Liver (tissue), 9 donors: Measurements from ENCODE around the gene OPTC. TPM values are rescaled to one million over a fixed set of nuclear protein-coding genes. Genes with fewer than 3 reads are reported as not detected.
"Not testable (repeated sequence)": the region's sequence is repeated elsewhere in the genome, so short reads cannot be mapped to it uniquely, and the experiment has no call there.

Experiments used
- DNase-seq: peaks from one replicate; pipeline ENCODE4 v3.0.0-alpha.2; 2017; ENCODE audit warnings: low spot score
- H3K27ac ChIP-seq, 2 donors: one replicate each; pipeline ENCODE4 v1.7.0; 2013; ENCODE audit warnings: inconsistent platforms in 2 of 2, low read length in 2 of 2, control low read depth in 1 of 2, low read depth in 1 of 2, mild to moderate bottlenecking in 1 of 2
- H3K27me3 ChIP-seq, 4 donors: one replicate each; pipeline versions ENCODE4 v1.6.1 to v1.7.0; 2013; ENCODE audit warnings: low read length in 3 of 4, inconsistent platforms in 1 of 4, mild to moderate bottlenecking in 1 of 4, moderate library complexity in 1 of 4; ENCODE audit not compliant: control insufficient read depth in 4 of 4, insufficient read depth in 4 of 4
- H3K36me3 ChIP-seq, 4 donors: one replicate each; pipeline versions ENCODE4 v1.6.1 to v1.7.0; 2013; ENCODE audit warnings: low read length in 3 of 4, mild to moderate bottlenecking in 3 of 4, low read depth in 1 of 4, moderate library complexity in 1 of 4; ENCODE audit not compliant: control insufficient read depth in 4 of 4, insufficient read depth in 3 of 4
- H3K4me1 ChIP-seq, 4 donors: one replicate each; pipeline versions ENCODE4 v1.6.1 to v1.7.0; 2013; ENCODE audit warnings: low read length in 3 of 4, mild to moderate bottlenecking in 3 of 4, moderate library complexity in 1 of 4; ENCODE audit not compliant: control insufficient read depth in 4 of 4, insufficient read depth in 4 of 4
- H3K4me3 ChIP-seq, 3 donors: one replicate each; pipeline versions ENCODE4 v1.6.1 to v1.7.0; 2013; ENCODE audit warnings: low read length in 3 of 3, control low read depth in 1 of 3, low read depth in 1 of 3, mild to moderate bottlenecking in 1 of 3
- H3K9ac ChIP-seq, 2 donors: one replicate each; pipeline ENCODE4 v1.7.0; 2013; ENCODE audit warnings: low read length in 2 of 2, mild to moderate bottlenecking in 2 of 2, moderate library complexity in 2 of 2, control low read depth in 1 of 2, low read depth in 1 of 2
- H3K9me3 ChIP-seq, 4 donors: one replicate each; pipeline versions ENCODE4 v1.6.1 to v1.7.0; 2013; ENCODE audit warnings: low read length in 3 of 4; ENCODE audit not compliant: control insufficient read depth in 4 of 4
- FOXA2 ChIP-seq: IDR thresholded peaks from 2 replicates; pipeline ENCODE4 v1.6.1; 2016; ENCODE audit warnings: antibody characterized with exemption
- GABPA ChIP-seq, 2 donors: IDR thresholded peaks in 1 of 2; conservative IDR thresholded peaks in 1 of 2; 2 replicates each; pipeline ENCODE4 v1.6.1; 2016; ENCODE audit warnings: antibody characterized with exemption in 2 of 2, mild to moderate bottlenecking in 1 of 2, moderate library complexity in 1 of 2
- HNF4G ChIP-seq: IDR thresholded peaks from 2 replicates; pipeline ENCODE4 v1.6.1; 2016; ENCODE audit warnings: antibody characterized with exemption
- RAD21 ChIP-seq, 2 donors: IDR thresholded peaks; 2 replicates each; pipeline ENCODE4 v1.6.1; 2016; ENCODE audit warnings: antibody characterized with exemption in 2 of 2, mild to moderate bottlenecking in 2 of 2
- SP1 ChIP-seq: IDR thresholded peaks from 2 replicates; pipeline ENCODE4 v1.6.1; 2018; ENCODE audit warnings: antibody characterized with exemption, mild to moderate bottlenecking
- TAF1 ChIP-seq: conservative IDR thresholded peaks from 2 replicates; pipeline ENCODE4 v1.6.1; 2016; ENCODE audit warnings: antibody characterized with exemption, mild to moderate bottlenecking
- WGBS: extraction: QIAGEN DNeasy Blood & Tissue Kit; methylation state at CpG from one replicate; pipeline ENCODE4 v1.1.7; 2013; 5-methylcytosine and 5-hydroxymethylcytosine counted together
- polyA plus RNA-seq, 2 donors: library from polyadenylated mRNA; stranded (reverse) in 1 of 2; unstranded in 1 of 2; fragments of 200-250 nt in 1 of 2; fragments of >200 nt in 1 of 2; fragmentation: Nextera tagmentation in 1 of 2; extraction: Ambion mirVana in 1 of 2; gene quantifications; one replicate each; pipeline versions ENCODE4 v1.2.1 to v1.2.3, GENCODE V29; 2013 to 2015
- total RNA-seq, 2 donors: library from RNA; depleted of rRNA; stranded (reverse); fragments of >200 nt; gene quantifications; one replicate each; pipeline ENCODE4 v1.2.3, GENCODE V29; 2014
- TF ChIP-seq, protein P1 (sequence below): IDR thresholded peaks from 2 replicates; pipeline ENCODE4 v1.6.1; 2016; ENCODE audit warnings: antibody characterized with exemption, mild to moderate bottlenecking
- TF ChIP-seq, protein P2 (sequence below): IDR thresholded peaks from 2 replicates; pipeline ENCODE4 v1.6.1; 2016; ENCODE audit warnings: antibody characterized with exemption
- TF ChIP-seq, protein P3 (sequence below): fragments of 150-350 bp; IDR thresholded peaks from 2 replicates; pipeline ENCODE4 v1.5.1; 2017; ENCODE audit warnings: improper control_type of control experiment, low read depth, low read length; ENCODE audit not compliant: missing input control
- donor health status: healthy.
- donor health status: healthy.
- donor health status: healthy.
- donor health status: healthy.
- donor health status: healthy.

The OPTC gene, protein sequence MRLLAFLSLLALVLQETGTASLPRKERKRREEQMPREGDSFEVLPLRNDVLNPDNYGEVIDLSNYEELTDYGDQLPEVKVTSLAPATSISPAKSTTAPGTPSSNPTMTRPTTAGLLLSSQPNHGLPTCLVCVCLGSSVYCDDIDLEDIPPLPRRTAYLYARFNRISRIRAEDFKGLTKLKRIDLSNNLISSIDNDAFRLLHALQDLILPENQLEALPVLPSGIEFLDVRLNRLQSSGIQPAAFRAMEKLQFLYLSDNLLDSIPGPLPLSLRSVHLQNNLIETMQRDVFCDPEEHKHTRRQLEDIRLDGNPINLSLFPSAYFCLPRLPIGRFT
- total RNA-seq: not detected
- not detected for polyA plus RNA-seq

DNA sequence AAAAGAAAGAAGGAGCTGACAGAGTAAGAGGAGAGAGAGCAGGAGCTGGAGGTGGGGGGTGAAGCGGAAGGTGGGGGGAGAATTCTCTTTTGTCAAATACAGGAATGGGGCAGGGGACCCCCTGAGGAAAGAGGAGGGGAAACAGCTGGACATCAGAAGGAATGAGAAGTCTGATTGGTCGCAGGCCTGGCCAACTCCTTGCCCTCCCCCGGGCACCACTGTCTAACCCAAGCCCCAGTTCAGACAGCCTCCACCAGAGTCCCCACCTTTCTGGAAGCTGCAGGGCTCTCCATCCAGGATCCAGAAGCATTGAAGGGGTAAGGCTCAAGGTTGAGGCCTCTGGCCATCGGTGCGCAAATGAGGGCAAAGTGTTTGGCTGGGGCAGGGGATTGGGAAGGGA is at the start of gene OPTC:
Gene OPTC (plus strand): TSS at position 253 of the 400 bp plus-strand sequence. CDS start 1,853 bp downstream, outside the sequence.
- H3K4me3 ChIP-seq: no peak within 1 kb of the TSS
- 88% methylated on average over 5 of the region's 5 CpGs for WGBS
- no peak for TF ChIP-seq HNF4G
- TF ChIP-seq, protein P1, sequence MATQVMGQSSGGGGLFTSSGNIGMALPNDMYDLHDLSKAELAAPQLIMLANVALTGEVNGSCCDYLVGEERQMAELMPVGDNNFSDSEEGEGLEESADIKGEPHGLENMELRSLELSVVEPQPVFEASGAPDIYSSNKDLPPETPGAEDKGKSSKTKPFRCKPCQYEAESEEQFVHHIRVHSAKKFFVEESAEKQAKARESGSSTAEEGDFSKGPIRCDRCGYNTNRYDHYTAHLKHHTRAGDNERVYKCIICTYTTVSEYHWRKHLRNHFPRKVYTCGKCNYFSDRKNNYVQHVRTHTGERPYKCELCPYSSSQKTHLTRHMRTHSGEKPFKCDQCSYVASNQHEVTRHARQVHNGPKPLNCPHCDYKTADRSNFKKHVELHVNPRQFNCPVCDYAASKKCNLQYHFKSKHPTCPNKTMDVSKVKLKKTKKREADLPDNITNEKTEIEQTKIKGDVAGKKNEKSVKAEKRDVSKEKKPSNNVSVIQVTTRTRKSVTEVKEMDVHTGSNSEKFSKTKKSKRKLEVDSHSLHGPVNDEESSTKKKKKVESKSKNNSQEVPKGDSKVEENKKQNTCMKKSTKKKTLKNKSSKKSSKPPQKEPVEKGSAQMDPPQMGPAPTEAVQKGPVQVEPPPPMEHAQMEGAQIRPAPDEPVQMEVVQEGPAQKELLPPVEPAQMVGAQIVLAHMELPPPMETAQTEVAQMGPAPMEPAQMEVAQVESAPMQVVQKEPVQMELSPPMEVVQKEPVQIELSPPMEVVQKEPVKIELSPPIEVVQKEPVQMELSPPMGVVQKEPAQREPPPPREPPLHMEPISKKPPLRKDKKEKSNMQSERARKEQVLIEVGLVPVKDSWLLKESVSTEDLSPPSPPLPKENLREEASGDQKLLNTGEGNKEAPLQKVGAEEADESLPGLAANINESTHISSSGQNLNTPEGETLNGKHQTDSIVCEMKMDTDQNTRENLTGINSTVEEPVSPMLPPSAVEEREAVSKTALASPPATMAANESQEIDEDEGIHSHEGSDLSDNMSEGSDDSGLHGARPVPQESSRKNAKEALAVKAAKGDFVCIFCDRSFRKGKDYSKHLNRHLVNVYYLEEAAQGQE: no peak
- TF ChIP-seq GABPA (IDR thresholded peaks at IDR 0.05 in 1 of 2, conservative IDR thresholded peaks at IDR 0.05 in 1 of 2): no peak
- TF ChIP-seq FOXA2: no peak
- TF ChIP-seq, protein P2, sequence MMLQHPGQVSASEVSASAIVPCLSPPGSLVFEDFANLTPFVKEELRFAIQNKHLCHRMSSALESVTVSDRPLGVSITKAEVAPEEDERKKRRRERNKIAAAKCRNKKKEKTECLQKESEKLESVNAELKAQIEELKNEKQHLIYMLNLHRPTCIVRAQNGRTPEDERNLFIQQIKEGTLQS: no peak
- DNase-seq: no peak
- no peaks in the 10 kb centered on the region for H3K4me1 ChIP-seq
- no peaks in the 10 kb centered on the region for H3K27me3 ChIP-seq
- H3K9ac ChIP-seq: no peak within 1 kb of the TSS
- H3K9me3 ChIP-seq: no peaks in the 10 kb centered on the region
- H3K27ac ChIP-seq: no peak within 1 kb of the TSS
- H3K36me3 ChIP-seq: no peaks in the 10 kb centered on the region

DNA sequence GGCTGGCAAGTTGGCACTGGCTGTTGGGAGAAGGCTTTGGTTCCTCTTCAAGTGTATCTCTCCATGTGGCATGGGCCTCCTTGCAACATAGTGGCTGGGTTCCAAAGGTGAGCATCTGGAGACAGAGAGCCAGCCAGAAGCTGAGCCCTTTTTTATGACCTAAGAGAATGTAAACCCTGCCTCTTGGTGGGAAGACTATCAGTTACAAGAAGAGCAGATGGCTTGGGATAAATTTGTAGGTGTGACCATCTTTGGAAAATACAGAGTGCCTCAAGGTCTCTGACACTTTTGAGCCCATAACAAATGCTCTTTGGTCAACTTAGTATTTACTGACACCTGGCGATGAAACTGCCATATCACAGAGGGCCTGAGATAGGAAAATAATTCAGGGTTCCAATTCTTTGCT is 49.8 kb upstream of the OPTC start:
- Histone ChIP-seq H3K27ac (no peak overlapping the region), H3K27me3 (no peaks in the 10 kb centered on the region), H3K4me3 (no peak overlapping the region), H3K9ac (no peak overlapping the region), H3K9me3 (no peaks in the 10 kb centered on the region), H3K36me3 (no peaks in the 10 kb centered on the region), H3K4me1 (no peaks in the 10 kb centered on the region)
- no peak for DNase-seq
- 89% methylated on average over 1 of the region's 1 CpG for WGBS
- TF ChIP-seq TAF1 (no peak), HNF4G (no peak)
- TF ChIP-seq, protein P3, sequence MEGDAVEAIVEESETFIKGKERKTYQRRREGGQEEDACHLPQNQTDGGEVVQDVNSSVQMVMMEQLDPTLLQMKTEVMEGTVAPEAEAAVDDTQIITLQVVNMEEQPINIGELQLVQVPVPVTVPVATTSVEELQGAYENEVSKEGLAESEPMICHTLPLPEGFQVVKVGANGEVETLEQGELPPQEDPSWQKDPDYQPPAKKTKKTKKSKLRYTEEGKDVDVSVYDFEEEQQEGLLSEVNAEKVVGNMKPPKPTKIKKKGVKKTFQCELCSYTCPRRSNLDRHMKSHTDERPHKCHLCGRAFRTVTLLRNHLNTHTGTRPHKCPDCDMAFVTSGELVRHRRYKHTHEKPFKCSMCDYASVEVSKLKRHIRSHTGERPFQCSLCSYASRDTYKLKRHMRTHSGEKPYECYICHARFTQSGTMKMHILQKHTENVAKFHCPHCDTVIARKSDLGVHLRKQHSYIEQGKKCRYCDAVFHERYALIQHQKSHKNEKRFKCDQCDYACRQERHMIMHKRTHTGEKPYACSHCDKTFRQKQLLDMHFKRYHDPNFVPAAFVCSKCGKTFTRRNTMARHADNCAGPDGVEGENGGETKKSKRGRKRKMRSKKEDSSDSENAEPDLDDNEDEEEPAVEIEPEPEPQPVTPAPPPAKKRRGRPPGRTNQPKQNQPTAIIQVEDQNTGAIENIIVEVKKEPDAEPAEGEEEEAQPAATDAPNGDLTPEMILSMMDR: no peak

DNA sequence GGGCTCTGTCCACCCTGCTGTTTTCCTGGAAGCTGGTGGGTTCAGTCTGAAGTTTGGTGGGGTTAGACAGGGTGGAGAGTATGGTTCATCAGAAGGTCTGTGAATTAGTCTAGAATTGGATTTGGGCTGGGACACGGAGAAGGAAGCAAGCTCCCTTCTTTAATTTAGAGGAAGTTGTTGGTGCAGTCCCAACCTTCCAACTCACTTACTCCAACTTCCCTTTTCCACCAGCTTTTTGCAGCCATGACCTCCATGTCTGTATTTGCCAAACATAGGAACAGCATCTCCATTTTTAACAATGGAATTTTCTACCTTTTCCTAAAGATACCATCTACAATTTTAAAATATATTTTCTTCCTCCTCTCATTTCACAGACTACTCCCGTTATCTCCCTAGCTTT is 46.8 kb upstream of the OPTC start:
- Histone ChIP-seq H3K9me3 (no peaks in the 10 kb centered on the region), H3K27ac (no peak overlapping the region), H3K36me3 (no peaks in the 10 kb centered on the region), H3K9ac (no peak overlapping the region), H3K4me3 (no peak overlapping the region), H3K27me3 (no peaks in the 10 kb centered on the region), H3K4me1 (no peaks in the 10 kb centered on the region)
- no peak for DNase-seq
- WGBS: 63% methylated on average over 2 of the region's 2 CpGs
- TF ChIP-seq, protein P1: no peak
- TF ChIP-seq SP1 (no peak), TAF1 (no peak), GABPA (IDR thresholded peaks at IDR 0.05 in 1 of 2, conservative IDR thresholded peaks at IDR 0.05 in 1 of 2) (no peak), RAD21 (IDR thresholded peaks at IDR 0.05) (no peak)
- TF ChIP-seq, protein P2: no peak

DNA sequence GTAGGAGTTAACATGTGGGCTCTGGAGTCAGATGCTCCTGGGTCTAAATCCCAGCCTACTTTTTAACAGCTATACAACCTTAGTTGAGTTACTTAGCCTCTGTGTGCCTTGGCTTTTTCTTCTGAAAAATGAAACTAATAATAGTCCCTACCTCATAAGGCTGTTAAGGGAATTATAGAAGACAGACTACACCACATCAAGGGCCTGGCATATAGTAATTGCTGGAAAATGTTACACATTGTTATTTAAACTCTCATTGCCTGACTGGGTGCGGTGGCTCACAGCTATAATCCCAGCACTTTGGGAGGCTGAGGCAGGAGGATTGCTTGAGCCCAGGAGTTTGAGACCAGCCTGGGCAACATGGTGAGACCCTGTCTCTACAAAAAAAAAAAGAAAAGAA is 46.4 kb upstream of the OPTC start:
- not testable (repeated sequence) for H3K36me3 ChIP-seq, H3K4me1 ChIP-seq, H3K27ac ChIP-seq, H3K9ac ChIP-seq, H3K4me3 ChIP-seq, H3K9me3 ChIP-seq, DNase-seq, H3K27me3 ChIP-seq
- 94% methylated on average over 1 of the region's 1 CpG for WGBS
